Astrocyte (in vitro differentiated cells and primary cell): Measurements from ENCODE around the gene ITPK1. TPM values are rescaled to one million over a fixed set of nuclear protein-coding genes. Genes with fewer than 3 reads are reported as not detected.

ENCODE experiments used
- DNase-seq: peaks from one replicate; pipeline ENCODE4 v3.0.0-alpha.2; 2010; ENCODE audit warnings: low read depth
- FAIRE-seq: peaks from 2 replicates; lab custom pipeline; 2011; peaks lifted over from hg19 to GRCh38; lab: Jason Lieb, UNC
- H2AFZ ChIP-seq: 2 replicates; pipeline ENCODE4 v1.6.0; 2012; ENCODE audit warnings: low read depth, low read length, inconsistent platforms
- H3K27ac ChIP-seq: 2 replicates; pipeline ENCODE4 v1.5.1; 2011; ENCODE audit warnings: low read depth, low read length, inconsistent platforms
- H3K27me3 ChIP-seq: 2 replicates; pipeline ENCODE4 v1.6.0; 2011; ENCODE audit warnings: low read length, inconsistent platforms; ENCODE audit not compliant: insufficient read depth
- H3K36me3 ChIP-seq: 2 replicates; pipeline ENCODE4 v1.5.1; 2011; ENCODE audit warnings: low read length, inconsistent platforms; ENCODE audit not compliant: insufficient read depth
- H3K4me1 ChIP-seq: 2 replicates; pipeline ENCODE4 v1.5.1; 2011; ENCODE audit warnings: low read length, inconsistent platforms; ENCODE audit not compliant: insufficient read depth
- H3K4me2 ChIP-seq: 2 replicates; pipeline ENCODE4 v1.6.0; 2012; ENCODE audit warnings: low read length, inconsistent platforms
- H3K4me3 ChIP-seq: 2 replicates; pipeline ENCODE4 v1.5.1; 2011; ENCODE audit warnings: low read depth, mild to moderate bottlenecking, low read length, inconsistent platforms; ENCODE audit not compliant: insufficient read depth
- H3K79me2 ChIP-seq: 2 replicates; pipeline ENCODE4 v1.6.0; 2012; ENCODE audit warnings: mild to moderate bottlenecking, low read length, inconsistent platforms; ENCODE audit not compliant: insufficient read depth
- H3K9ac ChIP-seq: 2 replicates; pipeline ENCODE4 v1.6.0; 2012; ENCODE audit warnings: mild to moderate bottlenecking, low read length, inconsistent platforms
- H3K9me3 ChIP-seq: 2 replicates; pipeline ENCODE4 v1.5.1; 2012; ENCODE audit warnings: low read depth, mild to moderate bottlenecking, low read length, inconsistent platforms; ENCODE audit not compliant: insufficient read depth
- H4K20me1 ChIP-seq: 2 replicates; pipeline ENCODE4 v1.6.0; 2012; ENCODE audit warnings: low read length, inconsistent platforms; ENCODE audit not compliant: insufficient read depth
- H3K27ac Mint-ChIP-seq: one replicate; pipeline ENCODE4 v1.8.0; 2021; ENCODE audit warnings: mild to moderate bottlenecking, mixed read lengths; ENCODE audit not compliant: unreplicated experiment
- H3K27me3 Mint-ChIP-seq: one replicate; pipeline ENCODE4 v1.8.0; 2021; ENCODE audit warnings: low read depth, mixed read lengths; ENCODE audit not compliant: unreplicated experiment
- H3K36me3 Mint-ChIP-seq: one replicate; pipeline ENCODE4 v1.8.0; 2021; ENCODE audit warnings: low read depth, mixed read lengths; ENCODE audit not compliant: unreplicated experiment
- H3K4me1 Mint-ChIP-seq: one replicate; pipeline ENCODE4 v1.8.0; 2021; ENCODE audit warnings: low read depth, mixed read lengths; ENCODE audit not compliant: unreplicated experiment
- H3K4me3 Mint-ChIP-seq: one replicate; pipeline ENCODE4 v1.8.0; 2021; ENCODE audit warnings: mild to moderate bottlenecking, moderate library complexity, mixed read lengths; ENCODE audit not compliant: unreplicated experiment
- H3K9me3 Mint-ChIP-seq: one replicate; pipeline ENCODE4 v1.8.0; 2021; ENCODE audit warnings: mild to moderate bottlenecking, mixed read lengths; ENCODE audit not compliant: unreplicated experiment
- EZH2 ChIP-seq: IDR thresholded peaks from 2 replicates; pipeline ENCODE4 v1.6.1; 2012; ENCODE audit warnings: mild to moderate bottlenecking, low read length, inconsistent platforms; ENCODE audit not compliant: insufficient read depth
- total RNA-seq: library from RNA; stranded (reverse); gene quantifications from 2 replicates; pipeline ENCODE4 v1.2.1, GENCODE V29; 2021
- TF ChIP-seq, protein P1 (sequence below): IDR thresholded peaks from 2 replicates; pipeline ENCODE4 v1.5.1; 2011; ENCODE audit warnings: low read depth, mild to moderate bottlenecking, inconsistent platforms, low read length, moderate library complexity; ENCODE audit not compliant: insufficient read depth

ITPK1 gene
- total RNA-seq, 1 donor from 2014 or later, result 13.0 TPM

DNA sequence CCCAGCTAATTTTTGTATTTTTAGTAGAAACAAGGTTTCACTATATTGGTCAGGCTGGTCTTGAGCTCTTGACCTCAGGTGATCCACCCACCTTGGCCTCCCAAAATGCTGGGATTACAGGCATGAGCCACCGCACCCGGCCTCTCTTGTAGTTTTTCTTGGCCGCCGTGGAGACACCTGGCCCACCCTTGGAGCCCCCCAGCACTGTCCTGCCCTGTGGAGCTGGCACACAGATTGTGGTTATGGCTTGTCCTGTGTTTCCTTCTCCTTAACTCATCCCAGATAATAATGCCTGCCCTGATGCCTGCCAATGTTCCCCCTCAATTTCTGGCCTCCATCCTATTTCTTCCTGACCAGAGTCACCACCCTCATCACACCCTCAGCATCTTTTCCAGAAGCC lies 134.9 kb downstream of the ITPK1 start:
- H3K36me3 ChIP-seq, result no peaks in the 10 kb centered on the region
- H2AFZ ChIP-seq, result no peak overlapping the region
- no peaks in the 10 kb centered on the region for H3K79me2 ChIP-seq
- no peaks in the 10 kb centered on the region for H3K27me3 ChIP-seq
- H3K27me3 Mint-ChIP-seq, result peaks cover 3% of the 10 kb centered on the region
- TF ChIP-seq EZH2, result no peak
- TF ChIP-seq, protein P1, sequence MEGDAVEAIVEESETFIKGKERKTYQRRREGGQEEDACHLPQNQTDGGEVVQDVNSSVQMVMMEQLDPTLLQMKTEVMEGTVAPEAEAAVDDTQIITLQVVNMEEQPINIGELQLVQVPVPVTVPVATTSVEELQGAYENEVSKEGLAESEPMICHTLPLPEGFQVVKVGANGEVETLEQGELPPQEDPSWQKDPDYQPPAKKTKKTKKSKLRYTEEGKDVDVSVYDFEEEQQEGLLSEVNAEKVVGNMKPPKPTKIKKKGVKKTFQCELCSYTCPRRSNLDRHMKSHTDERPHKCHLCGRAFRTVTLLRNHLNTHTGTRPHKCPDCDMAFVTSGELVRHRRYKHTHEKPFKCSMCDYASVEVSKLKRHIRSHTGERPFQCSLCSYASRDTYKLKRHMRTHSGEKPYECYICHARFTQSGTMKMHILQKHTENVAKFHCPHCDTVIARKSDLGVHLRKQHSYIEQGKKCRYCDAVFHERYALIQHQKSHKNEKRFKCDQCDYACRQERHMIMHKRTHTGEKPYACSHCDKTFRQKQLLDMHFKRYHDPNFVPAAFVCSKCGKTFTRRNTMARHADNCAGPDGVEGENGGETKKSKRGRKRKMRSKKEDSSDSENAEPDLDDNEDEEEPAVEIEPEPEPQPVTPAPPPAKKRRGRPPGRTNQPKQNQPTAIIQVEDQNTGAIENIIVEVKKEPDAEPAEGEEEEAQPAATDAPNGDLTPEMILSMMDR, result no peak
- no peak overlapping the region for H3K4me3 Mint-ChIP-seq
- no peak overlapping the region for H3K4me3 ChIP-seq
- DNase-seq, result no peak
- H3K27ac Mint-ChIP-seq, result no peak overlapping the region
- H3K9me3 Mint-ChIP-seq, result peaks cover 32% of the 10 kb centered on the region
- H3K9me3 ChIP-seq, result peaks cover 8% of the 10 kb centered on the region
- FAIRE-seq, result no peak
- H3K36me3 Mint-ChIP-seq, result peaks cover 29% of the 10 kb centered on the region
- no peaks in the 10 kb centered on the region for H4K20me1 ChIP-seq
- H3K4me1 ChIP-seq, result peaks cover 1% of the 10 kb centered on the region
- no peak overlapping the region for H3K4me2 ChIP-seq
- H3K27ac ChIP-seq, result no peak overlapping the region
- H3K4me1 Mint-ChIP-seq, result peaks cover 4% of the 10 kb centered on the region
- no peak overlapping the region for H3K9ac ChIP-seq

- no peak for DNase-seq
- Mint-ChIP-seq H3K9me3 (peaks cover 33% of the 10 kb centered on the region), H3K36me3 (peaks cover 29% of the 10 kb centered on the region), H3K4me3 (no peak overlapping the region), H3K27me3 (peaks cover 4% of the 10 kb centered on the region), H3K4me1 (peaks cover 3% of the 10 kb centered on the region), H3K27ac (no peak overlapping the region)
- no peak for TF ChIP-seq EZH2
- H3K4me3 ChIP-seq, result no peak overlapping the region
- no peaks in the 10 kb centered on the region for H4K20me1 ChIP-seq
- no peaks in the 10 kb centered on the region for H3K79me2 ChIP-seq
- peaks cover 11% of the 10 kb centered on the region for H3K9me3 ChIP-seq
- no peak overlapping the region for H3K4me2 ChIP-seq
- no peaks in the 10 kb centered on the region for H3K27me3 ChIP-seq
- no peak for FAIRE-seq
- H3K4me1 ChIP-seq, result no peaks in the 10 kb centered on the region
- H3K27ac ChIP-seq, result no peak overlapping the region
- H3K36me3 ChIP-seq, result no peaks in the 10 kb centered on the region
- H3K9ac ChIP-seq, result no peak overlapping the region
- no peak overlapping the region for H2AFZ ChIP-seq
Measured at GRCh38 chr14:92978229-92979021, 137.3 kb downstream of the ITPK1 start.

DNA sequence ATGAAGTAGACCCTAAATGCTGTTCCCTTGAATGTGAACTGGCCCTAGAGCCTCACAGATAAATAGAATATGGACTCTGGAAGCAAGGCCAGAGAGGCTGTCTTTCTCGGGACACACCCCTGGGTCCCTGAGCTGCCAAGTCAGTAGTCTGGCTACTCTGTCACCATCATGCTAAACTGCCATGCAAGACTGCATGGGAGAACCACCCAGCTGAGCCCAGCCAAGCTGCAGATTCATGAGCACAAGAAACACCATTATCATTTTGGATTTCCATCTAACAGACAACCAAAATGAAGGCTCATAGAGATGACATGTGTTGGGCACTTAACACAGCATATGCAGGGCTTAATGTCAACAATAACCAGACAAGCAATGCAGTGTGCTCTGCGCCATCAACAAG lies 139.5 kb downstream of the ITPK1 start:
- Mint-ChIP-seq H3K4me1 (no peaks in the 10 kb centered on the region), H3K27ac (no peak overlapping the region), H3K27me3 (peaks cover 8% of the 10 kb centered on the region), H3K36me3 (peaks cover 29% of the 10 kb centered on the region), H3K9me3 (peaks cover 30% of the 10 kb centered on the region), H3K4me3 (no peak overlapping the region)
- no peak for DNase-seq
- no peaks in the 10 kb centered on the region for H4K20me1 ChIP-seq
- H2AFZ ChIP-seq, result no peak overlapping the region
- no peaks in the 10 kb centered on the region for H3K27me3 ChIP-seq
- no peaks in the 10 kb centered on the region for H3K79me2 ChIP-seq
- H3K36me3 ChIP-seq, result no peaks in the 10 kb centered on the region
- H3K9ac ChIP-seq, result no peak overlapping the region
- H3K9me3 ChIP-seq, result peaks cover 11% of the 10 kb centered on the region
- no peak overlapping the region for H3K27ac ChIP-seq
- H3K4me3 ChIP-seq, result no peak overlapping the region
- H3K4me1 ChIP-seq, result no peaks in the 10 kb centered on the region
- H3K4me2 ChIP-seq, result no peak overlapping the region
- FAIRE-seq, result no peak
- TF ChIP-seq, protein P1, result no peak
- TF ChIP-seq EZH2, result no peak
